ENCODE results near the gene IER5L.

GRCh38 chr9:129151469-129151868 is 26.6 kb downstream of the IER5L start:
- TF ChIP-seq POLR2A (IDR thresholded peaks at IDR 0.05) (no peak), CTCF (IDR thresholded peaks at IDR 0.05) (no peak)
